GM19025 (cell line): ENCODE results near the gene ITIH5.

Source experiments
- ATAC-seq: cut with Tn5 transposase; IDR thresholded peaks from one replicate; pipeline ENCODE4 v1.9.1; 2021; ENCODE audit warnings: mild to moderate bottlenecking, low read depth, moderate library complexity; ENCODE audit not compliant: unreplicated experiment

ITIH5 gene

GRCh38 chr10:7529638-7530037 is 137.1 kb downstream of the ITIH5 start:
- ATAC-seq, result no peak

GRCh38 chr10:7527468-7527867 is 139.3 kb downstream of the ITIH5 start:
- no peak for ATAC-seq

GRCh38 chr10:7526017-7526400 is 140.8 kb downstream of the ITIH5 start:
- no peak for ATAC-seq

- ATAC-seq, result peak; percentile 70
Observed at GRCh38 chr10:7525314-7526016, 141.3 kb downstream of the ITIH5 start.

- ATAC-seq, result no peak
Observed at GRCh38 chr10:7523656-7524055, 143.1 kb downstream of the ITIH5 start.

- peak; percentile 71 for ATAC-seq
Observed at GRCh38 chr10:7520507-7521485, 146.0 kb downstream of the ITIH5 start.

GRCh38 chr10:7519351-7519750 is 147.4 kb downstream of the ITIH5 start:
- ATAC-seq, result no peak

GRCh38 chr10:7518693-7519092 is 148.1 kb downstream of the ITIH5 start:
- ATAC-seq, result no peak

- no peak for ATAC-seq
Observed at GRCh38 chr10:7515439-7515838, 151.3 kb downstream of the ITIH5 start.

GRCh38 chr10:7513936-7514335 is 152.8 kb downstream of the ITIH5 start:
- ATAC-seq, result no peak

- ATAC-seq, result no peak
Observed at GRCh38 chr10:7513455-7513854, 153.3 kb downstream of the ITIH5 start.

- ATAC-seq, result no peak
Observed at GRCh38 chr10:7512487-7512886, 154.3 kb downstream of the ITIH5 start.

- no peak for ATAC-seq
Observed at GRCh38 chr10:7511612-7512011, 155.2 kb downstream of the ITIH5 start.
